Activated CD4-positive, alpha-beta memory T cell treated with anti-CD3 and anti-CD28 coated beads for 36 hours (primary cell): ENCODE results near the gene TAPBPL. TPM values are rescaled to one million over a fixed set of nuclear protein-coding genes. Genes with fewer than 3 reads are reported as not detected.
"Not testable (repeated sequence)": the region's sequence is repeated elsewhere in the genome, so short reads cannot be mapped to it uniquely, and the experiment has no call there.

Source experiments
- CTCF ChIA-PET: fragments of 350-600 bp; sonication (Branson Sonifier 250); formaldehyde crosslinking; loops from one replicate; lab custom pipeline; 2021; ENCODE audit warnings: antibody characterized with exemption, inconsistent platforms; lab: Charles Lee
- POLR2A ChIA-PET: fragments of 350-600 bp; sonication (Branson Sonifier 250); formaldehyde crosslinking; loops from one replicate; lab custom pipeline; 2021; ENCODE audit warnings: antibody characterized with exemption; lab: Charles Lee
- DNase-seq: peaks from one replicate; pipeline ENCODE4 v3.0.0-alpha.2; 2020
- H3K27ac Mint-ChIP-seq: one replicate; pipeline ENCODE4 v1.8.0; 2021; ENCODE audit warnings: mixed read lengths
- H3K27me3 Mint-ChIP-seq: one replicate; pipeline ENCODE4 v1.8.0; 2021; ENCODE audit warnings: mixed read lengths
- H3K36me3 Mint-ChIP-seq: one replicate; pipeline ENCODE4 v1.8.0; 2021; ENCODE audit warnings: mixed read lengths
- H3K4me1 Mint-ChIP-seq: one replicate; pipeline ENCODE4 v1.8.0; 2021; ENCODE audit warnings: low read depth, mixed read lengths
- H3K4me3 Mint-ChIP-seq: one replicate; pipeline ENCODE4 v1.8.0; 2021; ENCODE audit warnings: mild to moderate bottlenecking, mixed read lengths
- H3K9me3 Mint-ChIP-seq: one replicate; pipeline ENCODE4 v1.8.0; 2021; ENCODE audit warnings: mixed read lengths
- intact Hi-C: fragments of 100-400 bp; cut with micrococcal nuclease; formaldehyde crosslinking; loops from one replicate; pipeline ENCODE4 v1.15.1; 2023
- total RNA-seq, 2 experiments: library from RNA; stranded (reverse); gene quantifications; one replicate each; pipeline ENCODE4 v1.2.3, GENCODE V29; 2021

TAPBPL gene
- total RNA-seq, 2 experiments from 2014 or later: 33.4 to 35.0 TPM

- intact Hi-C loops: loop anchor here (5.0 to 10.0 kb wide), 3 partner anchors 181 to 426 kb away; partner anchors contain the start of genes CDCA3, CHD4, USP5 and ZNF384
- Mint-ChIP-seq H3K9me3 (no peaks in the 10 kb centered on the region), H3K4me1 (peaks cover 58% of the 10 kb centered on the region), H3K36me3 (peaks cover 2% of the 10 kb centered on the region), H3K27ac (peak overlapping the region; percentile 99), H3K4me3 (peak overlapping the region; percentile 28), H3K27me3 (peaks cover 3% of the 10 kb centered on the region)
- POLR2A ChIA-PET: interaction anchor here (0.9 to 6.3 kb wide), 12 partner anchors 9 to 113 kb away, joined by 3 to 80 read pairs (median 8); partner anchors contain the start of genes CD27, GAPDH, MRPL51 and TAPBPL
- CTCF ChIA-PET: interaction anchor here (0.7 to 7.6 kb wide), 8 partner anchors 18 to 113 kb away, joined by 3 to 288 read pairs (median 16); partner anchors contain the start of genes CD27, TAPBPL and VAMP1
- peak; percentile 71 for DNase-seq
Observed at GRCh38 chr12:6425590-6426531, 26.0 kb upstream of the TAPBPL start.

GRCh38 chr12:6426882-6427671, 24.8 kb upstream of the TAPBPL start:
- ChIA-PET CTCF (interaction anchor here (1.4 to 7.6 kb wide), 5 partner anchors 17 to 110 kb away, joined by 4 to 288 read pairs (median 12); partner anchors contain the start of genes CD27, TAPBPL and VAMP1), POLR2A (interaction anchor here (1.0 to 6.3 kb wide), 10 partner anchors 17 to 112 kb away, joined by 3 to 80 read pairs (median 10); partner anchors contain the start of genes CD27, GAPDH, TAPBPL and VAMP1)
- Mint-ChIP-seq H3K9me3 (no peaks in the 10 kb centered on the region), H3K4me3 (peak overlapping the region; percentile 82), H3K4me1 (peaks cover 65% of the 10 kb centered on the region), H3K36me3 (peaks cover 2% of the 10 kb centered on the region), H3K27me3 (peaks cover 3% of the 10 kb centered on the region), H3K27ac (peak overlapping the region; percentile 99)
- peak; percentile 98 for DNase-seq
- intact Hi-C loops: loop anchor here (1.0 to 10.0 kb wide), 7 partner anchors 16 to 425 kb away; partner anchors contain the start of genes CDCA3, CHD4, USP5 and ZNF384

GRCh38 chr12:6427796-6428195, 24.0 kb upstream of the TAPBPL start:
- not testable (repeated sequence) for H3K36me3 Mint-ChIP-seq, DNase-seq, H3K27me3 Mint-ChIP-seq, H3K9me3 Mint-ChIP-seq
- Mint-ChIP-seq H3K27ac (peak overlapping the region; percentile 99), H3K4me1 (peaks cover 68% of the 10 kb centered on the region), H3K4me3 (peak overlapping the region; percentile 82)
- POLR2A ChIA-PET: interaction anchor here (1.0 to 6.3 kb wide), 6 partner anchors 16 to 112 kb away, joined by 3 to 80 read pairs (median 30); partner anchors contain the start of genes CD27, GAPDH, TAPBPL and VAMP1
- CTCF ChIA-PET: interaction anchor here (1.4 to 7.6 kb wide), 4 partner anchors 16 to 110 kb away, joined by 4 to 288 read pairs (median 10); partner anchors contain the start of genes CD27 and VAMP1
- intact Hi-C loops: loop anchor here (1.0 to 10.0 kb wide), 7 partner anchors 16 to 425 kb away; partner anchors contain the start of genes CDCA3, CHD4, USP5 and ZNF384

GRCh38 chr12:6428326-6428725, 23.5 kb upstream of the TAPBPL start:
- Mint-ChIP-seq H3K27ac (peak overlapping the region; percentile 99), H3K36me3 (peaks cover 2% of the 10 kb centered on the region), H3K4me1 (peaks cover 70% of the 10 kb centered on the region), H3K9me3 (no peaks in the 10 kb centered on the region), H3K4me3 (no peak overlapping the region), H3K27me3 (peaks cover 2% of the 10 kb centered on the region)
- POLR2A ChIA-PET: interaction anchor here (1.0 to 6.3 kb wide), 5 partner anchors 24 to 111 kb away, joined by 3 to 80 read pairs (median 35); partner anchors contain the start of genes GAPDH, TAPBPL and VAMP1
- CTCF ChIA-PET: interaction anchor here (2.2 to 7.6 kb wide), 3 partner anchors 16 to 109 kb away, joined by 7 to 288 read pairs (median 12); partner anchors contain the start of gene CD27
- intact Hi-C loops: loop anchor here (5.0 to 10.0 kb wide), 3 partner anchors 179 to 424 kb away; partner anchors contain the start of genes CDCA3, CHD4, USP5 and ZNF384
- DNase-seq: no peak

GRCh38 chr12:6430124-6430989, 21.5 kb upstream of the TAPBPL start:
- intact Hi-C loops: no loop called here
- H3K27me3 Mint-ChIP-seq: no peaks in the 10 kb centered on the region
- CTCF ChIA-PET: no interaction called here
- no peaks in the 10 kb centered on the region for H3K9me3 Mint-ChIP-seq
- H3K36me3 Mint-ChIP-seq: peaks cover 2% of the 10 kb centered on the region
- peak; percentile 78 for DNase-seq
- POLR2A ChIA-PET: no interaction called here
- peak overlapping the region; percentile 35 for H3K4me3 Mint-ChIP-seq
- peak overlapping the region; percentile 70 for H3K27ac Mint-ChIP-seq
- H3K4me1 Mint-ChIP-seq: peaks cover 69% of the 10 kb centered on the region

- Mint-ChIP-seq H3K36me3 (no peaks in the 10 kb centered on the region), H3K4me3 (no peak overlapping the region), H3K4me1 (peaks cover 59% of the 10 kb centered on the region), H3K27ac (peak overlapping the region; percentile 67), H3K27me3 (no peaks in the 10 kb centered on the region), H3K9me3 (no peaks in the 10 kb centered on the region)
- ChIA-PET POLR2A (interaction anchor here (1.5 kb wide), 2 partner anchors 28 to 96 kb away, joined by 3 to 4 read pairs; no protein-coding TSS in a partner anchor), CTCF (interaction anchor here (0.7 to 2.1 kb wide), 2 partner anchors 9 to 33 kb away, joined by 3 to 8 read pairs; no protein-coding TSS in a partner anchor)
- no peak for DNase-seq
- intact Hi-C loops: no loop called here
Observed at GRCh38 chr12:6432991-6433390, 18.9 kb upstream of the TAPBPL start.

GRCh38 chr12:6434205-6435140, 17.4 kb upstream of the TAPBPL start:
- Mint-ChIP-seq H3K36me3 (no peaks in the 10 kb centered on the region), H3K27ac (peak overlapping the region; percentile 84), H3K9me3 (no peaks in the 10 kb centered on the region), H3K4me1 (peaks cover 62% of the 10 kb centered on the region), H3K4me3 (no peak overlapping the region), H3K27me3 (no peaks in the 10 kb centered on the region)
- ChIA-PET CTCF (interaction anchor here (0.6 to 2.0 kb wide), 6 partner anchors 11 to 283 kb away, joined by 3 to 12 read pairs (median 3); partner anchors contain the start of gene VAMP1), POLR2A (interaction anchor here (1.0 to 2.1 kb wide), 10 partner anchors 9 to 97 kb away, joined by 3 to 13 read pairs (median 4); partner anchors contain the start of genes TAPBPL and VAMP1)
- intact Hi-C loops: loop anchor here (1.0 kb wide), 1 partner anchor 17 kb away; no protein-coding TSS in a partner anchor
- peak; percentile 67 for DNase-seq

- H3K9me3 Mint-ChIP-seq: no peaks in the 10 kb centered on the region
- peak; percentile 22 for DNase-seq
- CTCF ChIA-PET: interaction anchor here (0.6 to 1.5 kb wide), 4 partner anchors 9 to 608 kb away, joined by 3 to 4 read pairs (median 3); no protein-coding TSS in a partner anchor
- no peak overlapping the region for H3K27ac Mint-ChIP-seq
- intact Hi-C loops: no loop called here
- peaks cover 3% of the 10 kb centered on the region for H3K36me3 Mint-ChIP-seq
- H3K4me1 Mint-ChIP-seq: peaks cover 46% of the 10 kb centered on the region
- H3K27me3 Mint-ChIP-seq: no peaks in the 10 kb centered on the region
- H3K4me3 Mint-ChIP-seq: no peak overlapping the region
- POLR2A ChIA-PET: interaction anchor here (2.1 kb wide), 1 partner anchor 16 kb away, joined by 13 read pairs; the partner anchor contains the start of gene TAPBPL
Observed at GRCh38 chr12:6435961-6436715, 15.7 kb upstream of the TAPBPL start.

- peaks cover 7% of the 10 kb centered on the region for H3K36me3 Mint-ChIP-seq
- no peaks in the 10 kb centered on the region for H3K9me3 Mint-ChIP-seq
- intact Hi-C loops: no loop called here
- ChIA-PET CTCF (no interaction called here), POLR2A (no interaction called here)
- no peak overlapping the region for H3K27ac Mint-ChIP-seq
- H3K4me3 Mint-ChIP-seq: no peak overlapping the region
- H3K27me3 Mint-ChIP-seq: no peaks in the 10 kb centered on the region
- peaks cover 49% of the 10 kb centered on the region for H3K4me1 Mint-ChIP-seq
- DNase-seq: peak; percentile 6
Observed at GRCh38 chr12:6437586-6437985, 14.3 kb upstream of the TAPBPL start.
